OCI-LY7 (cell line): ENCODE results near the gene ABCC1.

Experiments
- EZH2phosphoT487 ChIP-seq: fragments of 200-600 bp; sonication (generic); IDR thresholded peaks from 2 replicates; pipeline ENCODE4 v1.6.1; 2018; ENCODE audit warnings: low read depth, borderline replicate concordance, mild to moderate bottlenecking, mixed run types, antibody characterized with exemption, low read length, moderate library complexity, mixed read lengths
- TF ChIP-seq, protein P1 (sequence below): fragments of 200-600 bp; sonication (generic); conservative IDR thresholded peaks from 2 replicates; pipeline ENCODE4 v1.5.1; 2014; ENCODE audit warnings: mild to moderate bottlenecking, antibody characterized with exemption, low read length, moderate library complexity, mixed read lengths

DNA sequence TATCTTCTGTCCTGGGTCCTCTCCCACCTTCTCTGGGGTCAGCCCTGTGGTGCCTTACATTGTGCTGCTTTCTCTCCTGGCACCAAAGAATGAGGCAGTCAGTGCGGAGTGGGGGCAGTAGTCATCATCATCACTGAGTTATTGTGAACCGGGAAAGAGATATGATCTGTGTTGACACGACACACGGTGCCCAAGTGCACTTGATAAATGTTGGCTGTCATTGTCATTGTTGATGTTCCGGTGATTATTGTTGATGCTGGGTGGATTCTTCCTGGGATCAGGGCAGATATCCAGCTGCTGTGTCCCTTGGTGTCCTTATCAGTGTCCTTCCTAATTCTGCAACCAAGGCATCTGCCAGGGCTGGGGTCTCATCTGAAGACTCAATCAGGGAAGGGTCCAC is 152.2 kb downstream of the ABCC1 start:
- no peak for TF ChIP-seq EZH2phosphoT487
- TF ChIP-seq, protein P1, sequence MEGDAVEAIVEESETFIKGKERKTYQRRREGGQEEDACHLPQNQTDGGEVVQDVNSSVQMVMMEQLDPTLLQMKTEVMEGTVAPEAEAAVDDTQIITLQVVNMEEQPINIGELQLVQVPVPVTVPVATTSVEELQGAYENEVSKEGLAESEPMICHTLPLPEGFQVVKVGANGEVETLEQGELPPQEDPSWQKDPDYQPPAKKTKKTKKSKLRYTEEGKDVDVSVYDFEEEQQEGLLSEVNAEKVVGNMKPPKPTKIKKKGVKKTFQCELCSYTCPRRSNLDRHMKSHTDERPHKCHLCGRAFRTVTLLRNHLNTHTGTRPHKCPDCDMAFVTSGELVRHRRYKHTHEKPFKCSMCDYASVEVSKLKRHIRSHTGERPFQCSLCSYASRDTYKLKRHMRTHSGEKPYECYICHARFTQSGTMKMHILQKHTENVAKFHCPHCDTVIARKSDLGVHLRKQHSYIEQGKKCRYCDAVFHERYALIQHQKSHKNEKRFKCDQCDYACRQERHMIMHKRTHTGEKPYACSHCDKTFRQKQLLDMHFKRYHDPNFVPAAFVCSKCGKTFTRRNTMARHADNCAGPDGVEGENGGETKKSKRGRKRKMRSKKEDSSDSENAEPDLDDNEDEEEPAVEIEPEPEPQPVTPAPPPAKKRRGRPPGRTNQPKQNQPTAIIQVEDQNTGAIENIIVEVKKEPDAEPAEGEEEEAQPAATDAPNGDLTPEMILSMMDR = no peak
